T-helper 2 cell (primary cell): ENCODE results near the gene OPN1MW.
"Not testable (repeated sequence)": the region's sequence is repeated elsewhere in the genome, so short reads cannot be mapped to it uniquely, and the experiment has no call there.

Experiments used
- DNase-seq, 5 experiments: peaks; one replicate each; pipeline versions ENCODE4 v3.0.0 to v3.0.0-alpha.2; 2012 to 2022

Gene OPN1MW

DNA sequence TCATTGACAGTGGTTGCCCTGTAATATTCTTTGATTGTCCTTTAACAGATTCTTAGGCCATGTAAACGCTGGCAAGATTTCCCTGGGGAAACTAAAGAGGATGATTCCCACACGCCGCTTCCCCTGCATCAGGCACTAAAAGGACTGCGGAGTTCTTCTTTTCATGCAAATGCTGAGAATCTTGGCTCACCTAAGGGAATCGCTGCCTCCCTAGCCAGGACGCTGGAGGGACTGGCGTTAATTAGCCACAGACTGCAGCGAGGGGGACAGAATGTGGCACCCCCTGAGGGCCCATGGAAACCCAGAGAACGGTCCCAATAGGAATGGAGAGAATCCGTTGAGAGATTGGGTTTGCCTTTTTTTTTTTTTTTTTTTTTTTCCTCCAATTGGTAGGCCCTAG is 29.1 kb downstream of the OPN1MW start:
- DNase-seq: not testable (repeated sequence)

DNA sequence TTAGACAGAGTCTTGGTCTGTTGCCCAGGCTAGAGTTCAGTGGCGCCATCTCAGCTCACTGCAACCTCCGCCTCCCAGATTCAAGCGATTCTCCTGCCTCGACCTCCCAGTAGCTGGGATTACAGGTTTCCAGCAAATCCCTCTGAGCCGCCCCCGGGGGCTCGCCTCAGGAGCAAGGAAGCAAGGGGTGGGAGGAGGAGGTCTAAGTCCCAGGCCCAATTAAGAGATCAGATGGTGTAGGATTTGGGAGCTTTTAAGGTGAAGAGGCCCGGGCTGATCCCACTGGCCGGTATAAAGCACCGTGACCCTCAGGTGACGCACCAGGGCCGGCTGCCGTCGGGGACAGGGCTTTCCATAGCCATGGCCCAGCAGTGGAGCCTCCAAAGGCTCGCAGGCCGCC is 37.1 kb downstream of the OPN1MW start, which contains the start of gene OPN1MW2:
Gene OPN1MW2 (plus strand): TSS at position 301 of the 400 bp plus-strand sequence. CDS start 60 bp downstream, at position 361.
- not testable (repeated sequence) for DNase-seq

DNA sequence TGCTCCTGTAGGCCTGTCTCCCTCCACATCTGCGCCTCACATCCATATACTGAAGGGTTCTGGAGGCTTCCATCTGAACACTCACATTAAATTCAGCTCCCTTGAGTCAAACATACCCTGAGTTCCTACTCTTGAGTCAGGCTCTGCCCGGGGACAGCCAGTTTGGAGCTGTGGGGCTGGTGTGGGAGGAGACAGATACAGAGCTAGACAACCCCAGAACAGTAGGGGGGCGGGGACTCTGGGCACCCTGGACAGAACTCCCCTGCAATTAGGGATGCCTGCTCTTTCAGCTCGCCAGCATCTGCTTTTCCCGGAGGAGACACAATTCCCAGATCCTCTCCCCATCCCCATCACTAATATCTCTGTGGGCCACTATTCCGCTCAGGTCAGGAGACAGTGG is 42.9 kb downstream of the OPN1MW start:
- not testable (repeated sequence) for DNase-seq

DNA sequence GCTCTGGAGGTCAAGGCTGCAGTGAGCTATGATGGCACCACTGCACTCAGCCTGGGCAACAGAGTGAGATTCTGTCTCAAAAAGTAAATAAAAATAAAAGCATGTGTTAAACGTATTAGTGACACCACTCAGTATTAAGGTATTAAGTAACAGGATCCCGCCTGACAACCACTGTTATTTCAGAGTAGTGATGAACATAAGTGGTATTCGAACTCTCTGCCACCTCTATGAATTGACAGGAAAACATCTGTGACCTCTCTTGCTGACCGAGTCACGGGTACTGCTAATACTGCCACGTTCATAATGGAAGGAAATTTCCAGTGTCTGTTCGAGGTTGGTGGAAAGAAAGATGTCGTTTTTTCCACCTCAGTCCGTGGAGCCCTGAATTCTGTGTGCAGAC is 44.3 kb downstream of the OPN1MW start:
- DNase-seq: not testable (repeated sequence)

DNA sequence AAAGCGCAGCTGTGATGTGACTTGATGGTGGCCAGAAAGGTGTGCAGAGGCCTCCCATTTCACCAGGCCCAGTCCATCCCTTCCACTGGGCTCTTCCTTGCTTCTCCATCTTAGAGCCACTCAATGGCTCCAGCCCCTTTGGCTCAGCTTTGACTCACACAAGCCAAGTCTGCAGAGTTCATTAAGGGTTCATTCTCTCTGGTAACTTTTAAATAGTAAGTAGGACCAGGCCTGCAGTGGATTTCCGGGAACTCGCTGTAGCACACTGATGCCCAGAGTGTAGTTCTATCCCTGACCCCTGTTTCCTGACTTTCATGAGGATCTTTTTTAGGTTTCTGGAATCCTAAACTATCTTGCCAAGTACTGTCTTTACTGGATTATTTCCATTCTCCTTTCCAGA is 49.0 kb downstream of the OPN1MW start:
- DNase-seq: not testable (repeated sequence)

DNA sequence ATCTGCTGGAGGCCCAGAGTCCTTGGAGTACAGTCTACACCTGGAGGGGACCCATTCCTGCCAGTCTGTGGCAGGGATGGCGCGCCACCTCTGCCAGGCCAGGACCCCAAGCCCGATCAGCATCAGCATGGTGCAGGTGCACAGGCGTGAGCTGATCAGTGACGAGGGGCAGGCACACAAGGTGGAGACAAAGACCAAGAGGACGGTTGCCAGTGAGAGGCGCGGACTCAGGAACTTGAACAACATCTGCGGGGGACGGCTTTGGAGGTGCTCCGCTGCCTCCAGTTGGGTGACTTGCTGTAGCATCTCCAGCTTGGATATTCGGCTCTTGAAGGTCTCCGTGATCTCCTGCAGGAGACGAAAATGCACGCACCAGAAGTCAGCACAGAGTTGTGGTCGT is 51.2 kb downstream of the OPN1MW start:
- DNase-seq: not testable (repeated sequence)

DNA sequence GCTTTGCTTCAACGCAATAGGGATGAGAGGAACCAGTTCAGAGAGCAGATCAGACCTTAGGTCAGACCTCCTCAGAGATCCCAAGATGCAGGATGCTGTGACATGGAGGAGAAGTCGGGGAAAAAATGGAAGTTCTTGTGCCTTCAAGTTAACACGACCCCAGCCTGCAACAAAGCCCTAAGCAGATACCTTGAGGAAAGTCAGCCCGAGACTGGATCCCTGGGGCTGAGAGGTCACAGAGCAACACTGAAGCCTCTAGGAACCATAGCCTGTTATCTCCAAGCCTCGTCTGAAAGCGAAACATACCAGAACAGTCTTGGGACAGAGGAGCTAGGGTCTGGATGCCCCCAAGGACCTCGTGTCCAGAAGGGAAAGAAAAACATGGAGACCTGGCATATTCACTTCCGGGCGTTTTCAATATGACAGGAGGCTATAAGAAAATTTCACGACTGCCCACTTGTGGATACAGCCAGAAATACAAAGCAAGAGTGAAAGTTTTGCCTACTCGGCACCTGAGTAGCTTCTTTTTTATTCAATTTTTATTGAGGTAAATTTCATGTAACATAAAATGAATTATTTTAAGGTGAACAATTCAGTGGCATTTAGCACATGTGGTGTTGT is 56.7 kb downstream of the OPN1MW start:
- DNase-seq: not testable (repeated sequence)

DNA sequence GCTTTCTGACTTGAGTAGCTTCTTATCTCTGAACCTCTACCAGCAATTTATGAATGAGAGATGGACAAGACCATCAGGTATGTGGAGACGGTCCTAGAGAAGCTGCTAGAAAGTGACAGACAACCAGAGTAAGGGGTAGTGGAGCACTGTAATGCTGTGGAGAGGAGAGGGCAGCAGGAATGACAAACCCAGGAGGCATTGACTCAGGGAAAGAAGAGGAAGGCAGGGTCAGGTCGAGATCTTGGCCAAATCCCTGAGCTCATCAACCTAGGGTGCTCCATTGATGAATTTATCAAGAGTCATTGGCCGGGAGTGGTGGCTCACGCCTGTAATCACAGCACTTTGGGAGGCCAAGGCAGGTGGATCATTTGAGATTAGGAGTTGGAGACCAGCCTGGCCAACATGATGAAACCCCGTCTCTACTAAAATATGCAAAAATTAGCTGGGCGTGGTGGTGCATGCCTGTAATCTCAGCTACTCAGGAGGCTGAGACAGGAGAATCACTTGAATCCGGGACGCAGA is 57.6 kb downstream of the OPN1MW start:
- DNase-seq: not testable (repeated sequence)
